Stimulated activated CD4-positive, alpha-beta T cell treated with anti-CD3 and anti-CD28 coated beads, Interleukin-2, amount 100 ng/mL, for 24 hours (primary cell): ENCODE measurements around the gene HMGN5.
A peak's percentile ranks its signal among the peaks of the same experiment; 100 is the strongest.

Experiments used
- DNase-seq, 2 donors: peaks; one replicate each; pipeline ENCODE4 v3.0.0-alpha.2; 2020

Gene HMGN5

DNA sequence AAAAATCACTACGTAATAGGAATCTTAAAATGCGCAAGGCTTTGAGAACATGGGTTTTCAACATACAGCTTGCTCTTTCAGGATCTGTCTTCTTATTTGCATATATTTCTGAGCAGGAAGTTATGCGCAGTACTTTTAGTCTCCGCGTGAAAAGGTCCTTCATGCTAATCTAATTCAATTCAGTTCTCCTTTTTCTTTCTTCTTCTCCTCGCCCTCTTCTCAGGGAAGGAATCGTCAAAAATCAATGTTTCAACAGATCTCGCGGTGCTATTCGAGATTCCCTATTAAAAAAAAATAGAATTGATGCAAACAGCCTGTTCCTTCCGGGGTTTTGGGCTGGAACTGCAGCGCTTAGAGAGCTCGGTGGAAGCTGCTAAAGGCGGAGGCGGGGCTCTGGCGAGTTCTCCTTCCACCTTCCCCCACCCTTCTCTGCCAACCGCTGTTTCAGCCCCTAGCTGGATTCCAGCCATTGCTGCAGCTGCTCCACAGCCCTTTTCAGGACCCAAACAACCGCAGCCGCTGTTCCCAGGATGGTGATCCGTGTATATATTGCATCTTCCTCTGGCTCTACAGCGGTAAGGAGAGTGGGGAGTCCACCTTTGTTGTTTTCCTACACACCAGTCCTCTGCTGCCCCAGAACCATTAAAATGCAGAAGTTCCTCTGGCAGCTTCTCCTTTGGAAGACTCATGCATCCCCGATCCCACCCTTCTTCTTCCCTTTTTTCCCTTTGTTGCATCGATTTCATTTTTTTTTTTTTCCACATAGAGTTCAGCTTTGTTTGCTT is at the start of gene HMGN5, which contains the start of gene SH3BGRL:
Gene HMGN5 (minus strand): TSS at position 243 of the 785 bp plus-strand sequence. CDS start 80,364 bp downstream, outside the sequence.
Gene SH3BGRL (plus strand): TSS at position 432 of the 785 bp plus-strand sequence. CDS start 99 bp downstream, at position 531.
- peak; percentile 65 to 68 for DNase-seq

DNA sequence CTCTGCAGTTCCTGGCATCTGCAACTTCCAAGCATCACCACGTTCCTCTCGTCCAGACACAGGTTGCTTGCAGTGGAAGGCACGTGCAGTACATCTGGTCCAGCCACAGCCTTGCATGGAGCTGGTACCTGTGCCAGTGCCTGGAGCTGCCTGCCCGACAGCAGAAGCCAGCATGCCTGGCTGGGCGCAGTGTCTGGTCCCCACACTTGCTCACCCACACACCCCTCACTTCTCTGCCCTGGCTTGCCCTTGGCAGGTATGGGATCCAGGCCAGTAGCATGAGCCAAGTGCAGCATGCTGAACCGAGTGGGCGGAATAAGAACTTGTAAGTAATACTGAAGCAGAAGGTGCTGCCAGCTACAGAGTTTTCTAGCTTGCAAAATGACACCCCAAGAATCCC is 40.0 kb upstream of the HMGN5 start:
- DNase-seq, result no peak

- no peak for DNase-seq
These were observed 39.1 kb upstream of the HMGN5 start for GRCh38 chrX:81240701-81241331.

- DNase-seq, result no peak
These were observed 36.5 kb upstream of the HMGN5 start for GRCh38 chrX:81238166-81238565.

DNA sequence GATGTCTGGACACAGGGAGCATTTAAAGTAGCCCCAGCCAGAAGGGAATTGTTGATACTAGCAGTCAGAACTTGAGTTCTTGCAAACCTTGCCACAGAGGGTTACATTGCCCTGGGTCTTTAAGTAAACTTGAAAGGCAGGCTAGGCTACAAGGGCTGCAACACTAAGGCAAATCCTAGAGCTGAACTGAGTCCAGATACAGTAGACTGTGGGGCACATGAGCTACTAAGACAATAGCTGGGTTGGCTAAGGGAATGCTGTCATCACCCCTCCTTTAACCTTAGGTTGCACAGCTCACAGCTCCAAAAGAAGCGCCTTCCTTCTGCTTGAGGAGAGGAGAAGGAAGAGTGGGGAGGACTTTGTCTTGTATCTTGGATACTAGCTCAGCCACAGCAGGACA is 35.8 kb upstream of the HMGN5 start:
- DNase-seq, result no peak

GRCh38 chrX:81232218-81232617 is 30.5 kb upstream of the HMGN5 start:
- DNase-seq, result no peak

DNA sequence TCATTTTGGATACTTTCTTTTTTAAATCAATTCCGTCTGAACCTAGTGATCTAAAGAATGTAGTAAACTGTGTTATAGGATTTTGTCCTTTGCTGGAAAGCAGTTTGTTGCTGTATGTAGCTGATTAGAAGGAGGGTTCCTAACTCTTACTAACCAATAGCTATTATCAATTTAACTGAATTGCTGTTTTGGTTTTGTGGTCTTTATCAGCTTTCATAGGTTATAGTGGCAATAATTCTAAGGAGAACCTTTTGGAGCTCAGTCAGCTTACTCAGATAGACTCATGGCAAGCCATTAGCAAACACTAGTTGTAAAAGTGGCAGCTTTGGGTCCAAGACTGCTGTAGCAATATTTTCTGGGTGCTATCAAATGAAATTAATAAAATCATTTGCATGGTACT is 29.8 kb upstream of the HMGN5 start:
- DNase-seq, result no peak

GRCh38 chrX:81229901-81230300 is 28.2 kb upstream of the HMGN5 start:
- DNase-seq, result no peak

DNA sequence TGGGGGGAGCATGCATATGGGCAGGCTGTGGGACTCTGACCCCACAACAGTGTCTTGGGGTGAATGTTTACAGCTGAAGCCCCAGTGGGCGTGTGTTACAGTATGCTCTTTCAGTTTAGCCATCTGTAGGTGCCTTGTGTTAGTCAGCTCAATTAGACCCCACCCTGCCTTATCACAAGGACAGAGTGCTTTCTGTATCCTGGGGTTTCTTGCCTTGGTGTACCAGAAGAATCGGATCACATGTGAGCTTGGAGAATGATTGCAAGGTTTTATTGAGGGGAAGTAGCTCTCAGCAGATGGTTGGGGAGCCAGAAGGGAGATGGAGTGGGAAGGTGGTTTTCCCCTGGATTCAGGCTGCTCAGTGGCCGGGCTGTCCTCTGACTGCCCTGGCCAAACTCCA is 27.5 kb upstream of the HMGN5 start:
- no peak for DNase-seq

- no peak for DNase-seq
These were observed 14.0 kb upstream of the HMGN5 start for GRCh38 chrX:81215685-81216084.

DNA sequence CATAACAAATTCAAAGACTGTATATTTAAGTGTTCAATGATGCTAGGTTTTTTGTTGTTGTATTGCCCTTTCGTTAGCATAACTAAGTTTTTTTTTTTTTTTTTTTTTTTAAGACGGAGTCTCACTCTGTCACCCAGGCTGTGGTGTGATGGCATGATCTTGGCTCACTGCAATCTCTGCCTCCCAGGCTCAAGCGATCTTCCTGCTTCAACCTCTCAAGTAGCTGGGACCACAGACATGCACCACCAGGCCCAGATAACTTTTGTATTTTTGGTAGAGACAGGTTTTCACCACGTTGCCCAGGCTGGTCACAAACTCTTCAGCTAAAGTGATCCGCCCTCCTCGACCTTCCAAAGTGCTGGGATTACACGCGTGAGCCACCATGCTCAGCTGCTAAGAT is 7.2 kb upstream of the HMGN5 start:
- DNase-seq, result no peak

DNA sequence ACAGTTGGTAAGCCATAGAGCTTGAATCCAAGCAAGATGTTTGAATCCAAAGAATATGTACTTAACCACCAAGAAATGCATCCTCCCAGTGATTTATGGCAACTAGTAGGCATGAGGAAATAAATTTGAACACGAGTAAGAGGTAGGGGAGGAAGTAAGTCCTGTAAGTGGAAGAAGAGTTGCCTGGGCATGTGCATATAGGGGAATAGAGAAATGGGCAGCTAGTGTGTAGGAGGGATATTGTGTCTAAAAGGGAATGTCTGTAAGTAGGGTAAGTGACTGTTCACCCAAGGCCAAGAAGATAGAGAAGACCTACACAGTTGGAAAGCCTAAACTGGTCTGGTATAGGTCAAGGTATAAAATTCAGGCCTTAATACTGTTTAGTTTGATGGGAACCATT is 4.8 kb upstream of the HMGN5 start:
- DNase-seq, result no peak

DNA sequence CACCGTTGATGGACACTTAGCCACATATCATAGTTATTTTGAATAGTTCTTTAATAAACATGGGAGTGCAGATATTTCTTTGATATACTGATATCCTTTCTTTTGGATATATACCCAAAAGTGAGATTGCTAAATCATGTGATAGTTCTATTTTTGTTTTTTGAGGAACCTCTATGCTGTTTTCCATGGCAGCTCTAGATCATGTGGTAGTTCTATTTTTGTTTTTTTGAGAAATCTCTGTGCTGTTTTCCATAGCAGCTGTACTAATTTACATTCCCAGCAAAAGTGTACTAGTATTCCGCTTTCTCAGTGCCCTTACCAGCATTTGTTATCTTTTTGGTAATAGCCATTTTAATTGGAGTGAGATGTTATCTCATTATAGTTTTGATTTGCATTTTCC is 3.8 kb upstream of the HMGN5 start:
- no peak for DNase-seq

DNA sequence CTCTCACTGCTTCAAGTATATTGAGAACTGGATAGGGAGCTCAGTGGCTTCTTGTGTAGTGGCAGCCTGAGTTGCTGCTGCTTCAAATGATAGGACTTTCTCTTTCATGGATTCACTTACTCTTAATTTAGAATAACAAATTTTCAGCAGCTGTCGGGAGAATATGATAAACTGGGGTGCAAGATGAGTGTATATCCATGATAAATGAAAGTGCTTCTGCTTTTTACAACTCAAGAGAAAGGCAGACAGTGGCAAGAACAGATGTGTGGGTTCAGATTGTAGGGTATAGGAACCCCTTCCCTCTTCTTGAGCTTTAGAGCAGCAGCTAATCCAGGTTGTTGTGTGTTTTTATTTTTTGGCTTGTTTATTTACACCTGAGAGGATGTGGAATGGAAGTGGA is 1.2 kb upstream of the HMGN5 start:
- no peak for DNase-seq

GRCh38 chrX:81202456-81202819 is 725 bp upstream of the HMGN5 start:
- no peak for DNase-seq

DNA sequence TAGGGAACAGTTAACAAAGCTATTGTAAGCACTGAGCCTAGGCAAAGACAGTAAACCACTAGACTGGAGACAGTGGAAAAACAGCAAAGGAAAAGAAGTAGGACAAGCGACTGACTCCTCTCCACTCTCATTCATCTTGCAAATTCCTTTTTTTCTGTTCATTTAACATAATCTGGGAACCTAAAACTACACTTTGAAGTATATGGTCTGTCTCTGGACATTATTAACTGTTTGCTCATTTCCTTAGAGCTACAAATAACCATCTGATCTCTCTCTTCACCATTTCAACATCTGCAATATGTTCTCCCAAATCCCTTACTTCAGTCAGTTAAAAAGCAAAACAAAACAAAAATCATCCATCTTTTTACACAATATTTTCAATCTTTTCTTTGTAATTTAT is 642 bp downstream of the HMGN5 start:
- DNase-seq, result no peak

DNA sequence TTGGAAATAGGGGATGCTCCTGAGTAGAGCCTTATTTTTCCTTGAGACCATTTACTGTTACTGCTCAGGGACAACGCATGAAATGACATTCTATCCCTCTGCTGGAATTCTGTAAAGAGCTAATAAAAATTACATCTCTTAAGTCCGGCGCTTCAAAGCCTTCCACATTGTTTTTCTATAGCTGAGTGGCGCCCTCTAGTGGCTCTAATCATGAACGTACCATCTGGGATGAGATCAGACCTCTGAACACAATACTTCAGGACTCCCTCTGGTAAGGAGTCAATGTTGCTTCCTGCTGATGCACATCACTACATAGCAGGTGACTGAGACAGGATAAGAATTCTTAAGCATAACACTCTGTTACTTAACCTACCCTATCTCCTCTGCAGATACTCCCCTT is 6.0 kb downstream of the HMGN5 start:
- peak; percentile 51 to 65 for DNase-seq

DNA sequence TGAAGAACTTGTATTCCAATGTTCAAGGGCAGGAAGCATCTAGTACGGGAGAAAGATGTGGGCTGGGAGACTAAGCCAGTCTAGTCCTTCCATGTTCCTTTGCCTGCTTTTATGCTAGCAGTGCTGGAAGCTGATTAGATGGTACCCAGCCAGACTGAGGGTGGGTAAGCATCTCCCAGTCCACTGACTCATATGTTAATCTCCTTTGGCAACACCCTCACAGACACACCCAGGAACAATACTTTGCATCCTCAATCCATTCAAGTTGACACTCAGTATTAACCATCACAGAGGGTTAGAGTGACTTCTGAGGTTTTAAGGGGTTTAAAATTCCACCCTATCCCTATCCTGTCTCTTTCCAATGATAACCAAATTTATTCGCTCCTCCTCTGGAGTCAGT is 6.5 kb downstream of the HMGN5 start:
- DNase-seq, result no peak

GRCh38 chrX:81174286-81174685 is 27.4 kb downstream of the HMGN5 start:
- no peak for DNase-seq

DNA sequence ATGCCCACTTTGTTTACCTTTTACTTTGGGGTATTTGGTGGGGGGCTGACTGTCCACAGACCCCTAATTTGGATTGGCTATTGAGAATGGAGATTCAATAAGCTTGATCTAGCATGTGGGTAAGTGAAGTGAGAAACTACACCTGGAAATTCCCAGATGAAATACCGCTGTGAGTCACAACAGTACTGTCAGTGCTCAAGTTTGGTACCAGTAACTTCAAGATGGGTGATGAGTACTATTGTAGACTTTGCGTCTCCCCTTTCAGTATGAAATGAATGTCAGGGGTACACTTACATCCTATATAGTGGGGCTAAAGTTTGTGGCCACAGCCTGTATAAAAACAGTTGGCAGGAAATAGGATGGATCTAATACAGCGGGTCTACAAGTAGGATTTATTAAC is 33.3 kb downstream of the HMGN5 start:
- no peak for DNase-seq

DNA sequence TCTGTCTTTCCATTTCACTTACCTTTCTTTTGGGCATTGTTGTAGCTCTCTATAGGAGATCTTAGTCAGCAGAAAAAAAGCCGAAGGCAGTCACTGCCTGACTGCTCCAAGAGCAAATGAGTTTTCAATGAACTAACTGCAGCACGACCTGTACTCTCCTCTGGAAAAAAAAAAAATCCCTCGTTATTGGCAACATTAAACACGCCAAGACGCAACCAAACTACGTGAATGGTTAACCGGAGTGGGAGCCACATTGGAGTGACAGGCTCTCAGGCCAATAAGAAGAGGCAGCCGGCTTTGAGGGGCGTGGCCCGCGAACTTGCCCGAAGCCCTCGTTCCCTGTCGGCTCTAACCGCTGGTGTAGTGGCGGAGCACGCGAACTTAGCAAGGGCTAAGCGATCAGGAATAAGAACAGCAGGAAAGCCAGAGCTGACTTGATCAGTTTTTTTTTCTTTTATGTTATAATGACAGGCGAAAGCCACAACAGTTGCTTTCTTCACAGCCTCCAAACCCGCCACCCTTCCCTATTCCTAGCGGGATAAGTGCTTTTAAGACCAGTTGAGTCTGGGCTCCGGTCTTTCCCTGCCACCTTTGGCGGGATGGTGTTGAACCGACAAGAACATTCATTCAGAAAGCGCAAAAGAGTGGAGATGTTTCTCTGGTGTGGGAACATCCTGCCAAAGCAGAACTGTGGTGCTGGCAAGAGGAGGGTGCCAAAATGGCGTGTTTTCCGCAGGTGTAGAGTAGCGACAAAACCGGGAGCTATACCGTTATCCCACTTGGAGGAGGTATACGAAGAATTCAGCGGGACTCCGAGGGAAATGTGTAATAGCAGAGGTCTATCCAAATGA is 80.0 kb downstream of the HMGN5 start:
- DNase-seq, result peak; percentile 84 to 86

DNA sequence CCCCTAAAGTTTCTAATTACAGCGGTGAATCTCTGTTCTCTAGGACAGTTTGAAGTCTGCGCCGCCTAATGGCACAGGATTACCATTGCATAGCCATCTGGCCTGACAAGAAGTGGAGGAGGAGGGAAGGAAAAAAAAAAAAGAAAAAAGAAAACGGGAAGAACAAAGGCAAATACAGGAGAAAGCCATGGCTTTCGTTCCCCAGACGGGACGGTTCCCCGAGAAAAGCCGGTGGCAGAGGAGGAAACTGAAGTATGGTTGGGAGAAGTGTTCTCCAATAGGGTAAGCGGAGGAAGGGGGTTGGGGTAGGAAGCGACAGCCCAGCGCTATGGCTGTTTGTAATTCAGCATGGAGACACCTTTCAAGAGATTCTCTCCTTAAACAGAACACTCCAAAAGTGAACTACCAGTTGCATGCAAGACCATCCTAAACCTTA is 80.8 kb downstream of the HMGN5 start:
- peak; percentile 39 to 43 for DNase-seq

GRCh38 chrX:81120258-81120935 is 81.3 kb downstream of the HMGN5 start:
- no peak for DNase-seq
